Esophagus squamous epithelium (tissue), 4 donors: ENCODE measurements around the gene C1RL.

Source experiments
- CTCF ChIP-seq, 6 experiments: fragments of 450-650 bp in 4 of 6; fragments of 200-600 bp in 2 of 6; sonication (generic) in 2 of 6; IDR thresholded peaks; one replicate each; pipeline ENCODE4 v1.5.1; 2016 to 2019; ENCODE audit warnings: antibody characterized with exemption in 6 of 6, mild to moderate bottlenecking in 4 of 6, moderate library complexity in 4 of 6
- POLR2A ChIP-seq, 4 donors: fragments of 450-650 bp; IDR thresholded peaks; one replicate each; pipeline ENCODE4 v1.6.1; 2017; ENCODE audit warnings: antibody characterized with exemption in 4 of 4, mild to moderate bottlenecking in 4 of 4, moderate library complexity in 3 of 4

DNA sequence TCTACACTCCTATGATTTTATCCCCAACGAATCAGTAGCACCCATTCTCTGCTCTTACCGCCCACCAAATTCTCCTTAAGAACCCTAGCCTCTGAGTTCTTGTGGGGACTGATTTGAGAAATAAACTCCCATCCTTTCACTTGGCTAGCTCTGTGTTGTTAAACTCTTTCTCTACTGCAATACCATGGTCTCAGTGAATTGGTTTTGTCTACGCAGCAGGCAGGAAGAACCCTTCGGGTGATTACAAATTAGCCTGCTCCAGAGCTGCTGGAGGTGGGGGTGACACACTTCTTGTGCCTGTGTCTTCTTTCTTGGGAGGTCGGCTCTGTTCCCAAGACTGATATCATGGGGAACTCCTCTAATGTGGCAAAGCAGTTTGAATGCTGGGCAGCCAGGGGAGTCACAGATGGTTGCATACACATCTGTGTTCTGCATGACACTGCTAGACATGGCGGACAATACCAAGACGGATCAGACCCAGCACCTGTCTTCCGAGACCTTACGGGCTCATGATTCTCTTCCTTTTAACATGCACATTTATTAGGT lies 50.1 kb downstream of the C1RL start:
- TF ChIP-seq CTCF (IDR thresholded peaks at IDR 0.05) (no peak), POLR2A (IDR thresholded peaks at IDR 0.05) (no peak)
